Measurements from ENCODE around the gene KRT81. TPM values are rescaled to one million over a fixed set of nuclear protein-coding genes. Genes with fewer than 3 reads are reported as not detected.

The KRT81 gene
- total RNA-seq, 3 donors from 2014 or later, result not detected

DNA sequence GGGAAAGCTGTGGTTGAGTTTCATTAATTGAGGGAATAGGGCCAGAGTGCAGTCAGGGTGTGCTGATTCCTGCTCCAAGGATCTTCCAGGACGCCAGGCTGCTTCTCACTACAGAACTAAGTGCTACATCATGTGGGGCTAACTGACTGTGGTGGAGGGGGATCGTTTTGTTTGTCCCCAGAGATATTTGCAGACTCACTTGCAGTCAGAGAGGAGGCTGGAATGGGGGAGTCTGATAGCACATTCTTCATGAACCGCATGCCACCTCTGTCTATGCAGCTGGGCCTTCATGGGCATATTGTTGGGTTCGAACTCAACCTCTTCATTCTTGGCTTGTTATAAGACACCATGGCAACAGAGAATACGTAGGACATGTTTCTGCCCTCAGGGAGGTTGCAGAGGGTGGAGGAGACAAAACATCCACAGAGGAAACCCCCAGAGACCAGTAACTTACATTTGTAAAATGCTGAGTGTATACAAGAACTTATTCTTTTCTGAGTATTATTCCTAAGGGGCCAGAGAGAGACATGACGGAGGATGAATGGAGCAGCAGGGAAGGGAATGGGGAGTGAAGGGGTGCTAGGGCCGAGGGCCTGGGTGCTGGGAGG lies 45.3 kb downstream of the KRT81 start:
- Histone ChIP-seq H3K4me3 (no peak overlapping the region), H3K36me3 (ENCODE audit: low read depth) (no peaks in the 10 kb centered on the region), H3K4me1 (ENCODE audit: low read depth) (peaks cover 10% of the 10 kb centered on the region), H3K9me3 (no peaks in the 10 kb centered on the region)
- DNase-seq (no peak), ATAC-seq (no peak)
- TF ChIP-seq, protein P1, sequence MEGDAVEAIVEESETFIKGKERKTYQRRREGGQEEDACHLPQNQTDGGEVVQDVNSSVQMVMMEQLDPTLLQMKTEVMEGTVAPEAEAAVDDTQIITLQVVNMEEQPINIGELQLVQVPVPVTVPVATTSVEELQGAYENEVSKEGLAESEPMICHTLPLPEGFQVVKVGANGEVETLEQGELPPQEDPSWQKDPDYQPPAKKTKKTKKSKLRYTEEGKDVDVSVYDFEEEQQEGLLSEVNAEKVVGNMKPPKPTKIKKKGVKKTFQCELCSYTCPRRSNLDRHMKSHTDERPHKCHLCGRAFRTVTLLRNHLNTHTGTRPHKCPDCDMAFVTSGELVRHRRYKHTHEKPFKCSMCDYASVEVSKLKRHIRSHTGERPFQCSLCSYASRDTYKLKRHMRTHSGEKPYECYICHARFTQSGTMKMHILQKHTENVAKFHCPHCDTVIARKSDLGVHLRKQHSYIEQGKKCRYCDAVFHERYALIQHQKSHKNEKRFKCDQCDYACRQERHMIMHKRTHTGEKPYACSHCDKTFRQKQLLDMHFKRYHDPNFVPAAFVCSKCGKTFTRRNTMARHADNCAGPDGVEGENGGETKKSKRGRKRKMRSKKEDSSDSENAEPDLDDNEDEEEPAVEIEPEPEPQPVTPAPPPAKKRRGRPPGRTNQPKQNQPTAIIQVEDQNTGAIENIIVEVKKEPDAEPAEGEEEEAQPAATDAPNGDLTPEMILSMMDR (IDR thresholded peaks at IDR 0.05), result no peak
- intact Hi-C loops (cut with DNase I, micrococcal nuclease), result no loop called here

DNA sequence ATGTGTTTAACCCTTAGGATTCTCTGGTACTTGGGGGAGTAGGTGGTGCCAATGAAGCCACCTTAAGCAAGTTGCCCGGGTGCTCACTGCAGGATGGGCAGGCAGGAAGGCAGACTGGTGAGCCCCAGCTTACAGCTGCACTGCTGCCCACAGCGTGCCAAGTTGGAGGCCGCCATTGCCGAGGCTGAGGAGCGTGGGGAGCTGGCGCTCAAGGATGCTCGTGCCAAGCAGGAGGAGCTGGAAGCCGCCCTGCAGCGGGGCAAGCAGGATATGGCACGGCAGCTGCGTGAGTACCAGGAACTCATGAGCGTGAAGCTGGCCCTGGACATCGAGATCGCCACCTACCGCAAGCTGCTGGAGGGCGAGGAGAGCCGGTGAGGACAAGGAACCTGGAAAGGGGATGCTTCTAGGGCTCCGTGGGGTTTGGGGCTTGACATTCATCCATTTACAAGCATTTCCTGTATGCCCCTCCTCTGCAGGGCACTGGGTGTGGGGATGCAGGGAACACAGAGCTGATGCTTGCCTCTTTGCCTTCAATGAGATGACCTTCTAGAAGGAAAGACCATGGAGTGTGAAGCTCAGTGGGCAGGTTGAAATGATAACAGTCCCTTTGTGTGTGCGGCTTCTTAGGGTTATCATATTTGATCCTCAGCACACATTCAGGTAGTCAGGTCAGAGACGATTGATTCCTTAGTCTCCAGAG lies 45.9 kb downstream of the KRT81 start:
- H3K36me3 ChIP-seq (ENCODE audit: low read depth), result no peaks in the 10 kb centered on the region
- DNase-seq (no peak), ATAC-seq (no peak)
- TF ChIP-seq, protein P1 (IDR thresholded peaks at IDR 0.05), result no peak
- intact Hi-C loops (cut with DNase I, micrococcal nuclease), result no loop called here
- peaks cover 10% of the 10 kb centered on the region for H3K4me1 ChIP-seq (ENCODE audit: low read depth)
- H3K9me3 ChIP-seq, result no peaks in the 10 kb centered on the region
- H3K4me3 ChIP-seq, result no peak overlapping the region

DNA sequence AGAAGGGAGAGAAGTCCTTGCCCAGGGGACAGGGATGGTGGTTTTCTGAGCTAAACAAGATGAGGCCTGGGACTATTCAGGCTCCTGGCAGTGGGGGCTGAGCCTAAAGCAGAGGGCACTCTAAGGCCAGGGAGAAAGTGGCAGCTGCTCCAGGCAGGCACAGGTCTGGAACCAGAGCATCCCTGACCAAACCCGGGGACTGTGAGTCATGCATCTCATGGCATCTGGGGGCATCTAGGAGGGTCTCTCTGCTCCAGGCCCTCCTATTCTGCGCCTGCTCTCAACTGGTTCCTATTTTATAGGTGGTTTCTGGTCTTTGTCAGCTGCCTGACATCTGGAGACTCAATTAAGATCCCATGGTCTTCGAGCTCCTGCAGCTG lies 46.7 kb downstream of the KRT81 start:
- no peak for ATAC-seq
- Histone ChIP-seq H3K4me1 (ENCODE audit: low read depth) (peaks cover 10% of the 10 kb centered on the region), H3K4me3 (no peak overlapping the region), H3K36me3 (ENCODE audit: low read depth) (no peaks in the 10 kb centered on the region), H3K9me3 (no peaks in the 10 kb centered on the region)
- DNase-seq, result no peak
- TF ChIP-seq, protein P1 (IDR thresholded peaks at IDR 0.05), result no peak
- intact Hi-C loops (cut with DNase I, micrococcal nuclease), result no loop called here

GRCh38 chr12:52243856-52244614 lies 47.3 kb downstream of the KRT81 start:
- H3K9me3 ChIP-seq, result no peaks in the 10 kb centered on the region
- H3K4me3 ChIP-seq, result no peak overlapping the region
- TF ChIP-seq, protein P1 (IDR thresholded peaks at IDR 0.05), result no peak
- peak; percentile 89 for ATAC-seq
- peaks cover 10% of the 10 kb centered on the region for H3K4me1 ChIP-seq (ENCODE audit: low read depth)
- intact Hi-C loops (cut with DNase I, micrococcal nuclease), result no loop called here
- H3K36me3 ChIP-seq (ENCODE audit: low read depth), result no peaks in the 10 kb centered on the region
- DNase-seq, result peak; percentile 44 to 87 (median 63)

DNA sequence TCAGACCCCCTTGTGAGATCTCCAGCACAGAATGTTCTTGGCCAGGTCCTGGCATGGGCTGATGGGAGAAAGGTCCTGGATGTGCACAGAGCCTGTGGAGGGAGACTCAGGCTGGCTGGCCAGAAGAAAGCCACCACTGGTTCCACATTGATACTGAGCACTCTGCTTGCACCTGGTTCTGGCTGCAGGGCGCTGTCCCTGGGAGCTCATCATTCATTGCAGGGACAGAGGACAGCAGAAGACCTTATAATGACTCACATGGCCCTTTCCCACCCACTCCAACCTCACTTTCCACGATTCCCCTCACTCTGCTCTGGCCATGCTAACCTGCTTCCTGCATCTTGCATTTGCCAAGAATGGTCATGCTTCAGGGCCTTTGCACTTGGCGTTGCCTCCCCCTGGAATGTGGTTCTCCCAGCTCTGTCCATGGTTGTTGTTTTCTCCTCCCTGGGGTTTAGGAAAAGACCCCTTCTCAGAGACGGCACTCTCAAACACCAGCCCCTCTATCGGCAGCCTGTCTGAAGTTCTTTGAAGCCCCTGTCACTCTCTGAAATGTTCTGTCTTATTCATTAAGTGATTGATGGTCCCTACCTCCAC lies 48.0 kb downstream of the KRT81 start:
- DNase-seq (no peak), ATAC-seq (no peak)
- TF ChIP-seq, protein P1 (IDR thresholded peaks at IDR 0.05), result no peak
- H3K4me1 ChIP-seq (ENCODE audit: low read depth), result peaks cover 10% of the 10 kb centered on the region
- no peak overlapping the region for H3K4me3 ChIP-seq
- no peaks in the 10 kb centered on the region for H3K9me3 ChIP-seq
- intact Hi-C loops (cut with DNase I, micrococcal nuclease), result no loop called here
- H3K36me3 ChIP-seq (ENCODE audit: low read depth), result no peaks in the 10 kb centered on the region

Measured in mucosa of descending colon (tissue), 3 donors.